A549 (cell line): Measurements from ENCODE around the gene GRK6. TPM values are rescaled to one million over a fixed set of nuclear protein-coding genes. Genes with fewer than 3 reads are reported as not detected.

Experiments used
- ATAC-seq, 2 experiments: fragments of 200-7000 bp in 1 of 2; fragments of >200 bp in 1 of 2; cut with Nextera tagmentation in 1 of 2; cut with Tn5 transposase in 1 of 2; 3 replicates each; pipeline versions ENCODE4 v1.8.0 to v1.9.1; 2018 to 2020; ENCODE audit warnings: mild to moderate bottlenecking in 1 of 2, moderate library complexity in 1 of 2
- CTCF ChIA-PET: fragments of 300-600 bp; sonication (Branson Sonifier 250); formaldehyde crosslinking; extraction: SDS; loops from one replicate; lab custom pipeline; 2021; ENCODE audit warnings: antibody characterized with exemption, inconsistent platforms; lab: Yijun Ruan, JAX
- POLR2A ChIA-PET: fragments of 350-600 bp; formaldehyde crosslinking; extraction: SDS; loops from one replicate; lab custom pipeline; 2021; ENCODE audit warnings: antibody characterized with exemption, inconsistent platforms; lab: Yijun Ruan, JAX
- DNase-seq, 2 experiments: peaks; one replicate each; pipeline versions ENCODE4 v3.0.0 to v3.0.0-alpha.2; 2011 to 2016; ENCODE audit warnings: low read depth in 1 of 2, low spot score in 1 of 2
- FAIRE-seq: peaks from 2 replicates; lab custom pipeline; 2011; peaks lifted over from hg19 to GRCh38; lab: Jason Lieb, UNC
- H3K27ac ChIP-seq, 2 experiments: fragments of >200 bp; sonication (Bioruptor Twin); formaldehyde crosslinking; 3 replicates each; pipeline ENCODE4 v1.5.1; 2016 to 2017
- H3K4me1 ChIP-seq: fragments of >200 bp; sonication (Bioruptor Twin); formaldehyde crosslinking; 3 replicates; pipeline ENCODE4 v1.6.1; 2016
- H3K4me2 ChIP-seq: fragments of >200 bp; sonication (Bioruptor Twin); formaldehyde crosslinking; 3 replicates; pipeline ENCODE4 v1.6.1; 2016
- H3K4me3 ChIP-seq: fragments of >200 bp; sonication (Bioruptor Twin); formaldehyde crosslinking; 3 replicates; pipeline ENCODE4 v1.5.1; 2016
- H3K9me3 ChIP-seq: fragments of >200 bp; sonication (Bioruptor Twin); formaldehyde crosslinking; 3 replicates; pipeline ENCODE4 v1.6.1; 2016
- BHLHE40 ChIP-seq: IDR thresholded peaks from 2 replicates; pipeline ENCODE4 v1.6.1; 2012; ENCODE audit warnings: low read depth, low read length, inconsistent platforms
- CBX8 ChIP-seq: fragments of 200-600 bp; sonication (generic); IDR thresholded peaks from 2 replicates; pipeline ENCODE4 v1.6.1; 2016
- CHD4 ChIP-seq: fragments of 200-600 bp; sonication (generic); IDR thresholded peaks from 2 replicates; pipeline ENCODE4 v1.6.1; 2016; ENCODE audit warnings: antibody characterized with exemption, mild to moderate bottlenecking, borderline replicate concordance
- EHF ChIP-seq: fragments of 250-450 bp; sonication (Bioruptor Pico); IDR thresholded peaks from 2 replicates; pipeline ENCODE4 v1.5.0; 2020; ENCODE audit warnings: mild to moderate bottlenecking
- FOXS1 ChIP-seq: fragments of 250-450 bp; sonication (Bioruptor Pico); IDR thresholded peaks from 2 replicates; pipeline ENCODE4 v1.5.0; 2020; ENCODE audit warnings: mild to moderate bottlenecking, moderate library complexity
- HDAC2 ChIP-seq: fragments of 200-600 bp; sonication (generic); IDR thresholded peaks from 2 replicates; pipeline ENCODE4 v1.6.1; 2016
- HES2 ChIP-seq: fragments of >200 bp; sonication (Bioruptor Twin); formaldehyde crosslinking; IDR thresholded peaks from 2 replicates; pipeline ENCODE4 v1.6.1; 2016
- HOXB13 ChIP-seq: fragments of 250-450 bp; sonication (Bioruptor Pico); IDR thresholded peaks from 2 replicates; pipeline ENCODE4 v1.5.0; 2020; ENCODE audit warnings: low read depth, mild to moderate bottlenecking, moderate library complexity
- JUN ChIP-seq, 2 experiments: fragments of >200 bp; sonication (Bioruptor Twin); formaldehyde crosslinking; IDR thresholded peaks; 2 replicates in 1 of 2; 3 replicates in 1 of 2; pipeline ENCODE4 v1.6.1; 2016 to 2017
- JUNB ChIP-seq: fragments of >200 bp; sonication (Bioruptor Twin); formaldehyde crosslinking; IDR thresholded peaks from 2 replicates; pipeline ENCODE4 v1.6.1; 2016
- KDM5A ChIP-seq: fragments of 200-600 bp; sonication (generic); IDR thresholded peaks from 2 replicates; pipeline ENCODE4 v1.6.1; 2016; ENCODE audit warnings: antibody characterized with exemption, mild to moderate bottlenecking
- MAX ChIP-seq: IDR thresholded peaks from 2 replicates; pipeline ENCODE4 v1.6.1; 2012
- NPAS2 ChIP-seq: fragments of 250-450 bp; sonication (Bioruptor Pico); IDR thresholded peaks from 2 replicates; pipeline ENCODE4 v1.8.0; 2022; ENCODE audit warnings: mild to moderate bottlenecking, moderate library complexity, borderline replicate concordance
- RAD21 ChIP-seq, 2 experiments: fragments of >200 bp in 1 of 2; sonication (Bioruptor Twin) in 1 of 2; formaldehyde crosslinking in 1 of 2; IDR thresholded peaks in 1 of 2; conservative IDR thresholded peaks in 1 of 2; 2 replicates in 1 of 2; 3 replicates in 1 of 2; pipeline ENCODE4 v1.6.1; 2012 to 2018; ENCODE audit warnings: inconsistent platforms in 1 of 2
- RFX5 ChIP-seq: fragments of 450-650 bp; IDR thresholded peaks from 2 replicates; pipeline ENCODE4 v1.7.1; 2014; ENCODE audit warnings: antibody characterized with exemption, mild to moderate bottlenecking, moderate library complexity
- RNF2 ChIP-seq: fragments of 200-600 bp; sonication (generic); IDR thresholded peaks from 2 replicates; pipeline ENCODE4 v1.6.1; 2016; ENCODE audit warnings: low read depth, mild to moderate bottlenecking, antibody characterized with exemption, moderate library complexity, borderline replicate concordance
- ZNF302 ChIP-seq: fragments of 250-450 bp; sonication (Bioruptor Pico); IDR thresholded peaks from 2 replicates; pipeline ENCODE4 v1.9.0; 2021; ENCODE audit warnings: inconsistent platforms, mild to moderate bottlenecking, moderate library complexity
- WGBS: methylation state at CpG from one replicate; pipeline ENCODE4 v1.1.6; 2017; ENCODE audit errors: missing lambda C conversion rate; 5-methylcytosine and 5-hydroxymethylcytosine counted together
- polyA plus RNA-seq, 4 experiments: library from polyadenylated mRNA; depleted of rRNA in 3 of 4; stranded (reverse); fragments of >200 nt; fragmentation: RNase III in 1 of 4; extraction: RNeasy Plus Mini Kit Qiagen cat#74134 plus additional on column Dnase treatment in 1 of 4; gene quantifications; 2 replicates in 3 of 4; 3 replicates in 1 of 4; pipeline ENCODE4 v1.2.3, GENCODE V29; 2011 to 2017
- TF ChIP-seq, protein P1 (sequence below): IDR thresholded peaks from 2 replicates; pipeline ENCODE4 v1.6.1; 2012

GRK6 gene
- polyA plus RNA-seq, 2 of the 4 experiments (the other 2 are of a cell fraction): 20.1 to 28.8 TPM

GRCh38 chr5:177487975-177488374 lies 61.5 kb downstream of the GRK6 start:
- H3K27ac ChIP-seq: no peak overlapping the region
- POLR2A ChIA-PET: no interaction called here
- ATAC-seq: no peak
- WGBS: 91% methylated on average over 15 of the region's 15 CpGs
- H3K4me1 ChIP-seq: peaks cover 21% of the 10 kb centered on the region
- TF ChIP-seq HOXB13 (CRISPR knock-in tag) (no peak), RAD21 (conservative IDR thresholded peaks at IDR 0.05 in 1 of 2, IDR thresholded peaks at IDR 0.05 in 1 of 2) (peak in 1 of 2 experiments; percentile 40; a peak in 2 of 5 replicates)
- no peak for FAIRE-seq
- H3K4me3 ChIP-seq: no peak overlapping the region
- H3K4me2 ChIP-seq: no peak overlapping the region
- CTCF ChIA-PET: interaction anchor here (0.8 to 18.1 kb wide), 7 partner anchors 10 to 118 kb away, joined by 3 to 354 read pairs (median 5); partner anchors contain the start of genes DBN1, PDLIM7 and PRR7
- no peak for DNase-seq
- no peaks in the 10 kb centered on the region for H3K9me3 ChIP-seq

- peak in 1 of 2 experiments; percentile 41 for DNase-seq
- Histone ChIP-seq H3K4me2 (no peak overlapping the region), H3K4me1 (peaks cover 34% of the 10 kb centered on the region), H3K4me3 (no peak overlapping the region), H3K9me3 (no peaks in the 10 kb centered on the region), H3K27ac (peak overlapping the region in 1 of 2 experiments; percentile 11; a peak in 1 of 6 replicates)
- POLR2A ChIA-PET: no interaction called here
- 89% methylated on average over 17 of the region's 26 CpGs for WGBS
- ATAC-seq: peak in 1 of 2 experiments; percentile 16; a peak in 3 of 6 replicates
- no peak for TF ChIP-seq ZNF302 (CRISPR knock-in tag)
- no peak for TF ChIP-seq KDM5A
- TF ChIP-seq, protein P1, sequence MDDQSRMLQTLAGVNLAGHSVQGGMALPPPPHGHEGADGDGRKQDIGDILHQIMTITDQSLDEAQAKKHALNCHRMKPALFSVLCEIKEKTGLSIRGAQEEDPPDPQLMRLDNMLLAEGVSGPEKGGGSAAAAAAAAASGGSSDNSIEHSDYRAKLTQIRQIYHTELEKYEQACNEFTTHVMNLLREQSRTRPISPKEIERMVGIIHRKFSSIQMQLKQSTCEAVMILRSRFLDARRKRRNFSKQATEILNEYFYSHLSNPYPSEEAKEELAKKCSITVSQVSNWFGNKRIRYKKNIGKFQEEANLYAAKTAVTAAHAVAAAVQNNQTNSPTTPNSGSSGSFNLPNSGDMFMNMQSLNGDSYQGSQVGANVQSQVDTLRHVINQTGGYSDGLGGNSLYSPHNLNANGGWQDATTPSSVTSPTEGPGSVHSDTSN: no peak
- TF ChIP-seq CBX8: no peak
- TF ChIP-seq JUNB: no peak
- TF ChIP-seq CHD4: no peak
- TF ChIP-seq FOXS1 (CRISPR knock-in tag): no peak
- no peak for TF ChIP-seq RFX5
- TF ChIP-seq, all 56 proteins: peak for 0
- CTCF ChIA-PET: interaction anchor here (0.6 to 18.1 kb wide), 7 partner anchors 12 to 119 kb away, joined by 3 to 354 read pairs (median 11); partner anchors contain the start of genes DBN1, PDLIM7 and PRR7
- no peak for FAIRE-seq
Measured at GRCh38 chr5:177489119-177489716, 62.7 kb downstream of the GRK6 start.

GRCh38 chr5:177490311-177490991 lies 64.0 kb downstream of the GRK6 start:
- Histone ChIP-seq H3K4me1 (peaks cover 46% of the 10 kb centered on the region), H3K4me2 (no peak overlapping the region), H3K9me3 (no peaks in the 10 kb centered on the region), H3K27ac (peak overlapping the region in 1 of 2 experiments; percentile 95; a peak in 1 of 6 replicates), H3K4me3 (no peak overlapping the region)
- ChIA-PET CTCF (interaction anchor here (0.6 to 18.1 kb wide), 8 partner anchors 12 to 743 kb away, joined by 3 to 354 read pairs (median 7); partner anchors contain the start of genes DBN1, PDLIM7 and PRR7), POLR2A (no interaction called here)
- no peak for FAIRE-seq
- DNase-seq: no peak
- TF ChIP-seq MAX: no peak
- TF ChIP-seq ZNF302 (CRISPR knock-in tag): no peak
- no peak for TF ChIP-seq NPAS2
- TF ChIP-seq BHLHE40: no peak
- TF ChIP-seq HES2: no peak
- TF ChIP-seq RNF2: no peak
- no peak for TF ChIP-seq JUN (IDR thresholded peaks at IDR 0.05)
- no peak for TF ChIP-seq HDAC2
- no peak for TF ChIP-seq EHF (CRISPR knock-in tag)
- 93% methylated on average over 13 of the region's 15 CpGs for WGBS
- ATAC-seq: no peak
